HCT116 (cell line): Measurements from ENCODE around the gene CCL28. TPM values are rescaled to one million over a fixed set of nuclear protein-coding genes. Genes with fewer than 3 reads are reported as not detected.

Experiments
- ATAC-seq: fragments of 200-7000 bp; cut with Tn5 transposase; 2 replicates; pipeline ENCODE4 v1.9.1; 2020; ENCODE audit warnings: mild to moderate bottlenecking, moderate library complexity
- BruUV-seq: library from RNA; stranded (reverse); fragments of 400-500 nt; replicated peaks from 2 replicates; lab custom pipeline; 2021; lab: Mats Ljungman, UMichigan
- CTCF ChIA-PET: fragments of 300-600 bp; sonication (Branson Sonifier 250); formaldehyde crosslinking; loops from one replicate; lab custom pipeline; 2021; ENCODE audit warnings: antibody characterized with exemption; lab: Charles Lee
- POLR2A ChIA-PET: fragments of 300-600, 350-600 bp; sonication (Branson Sonifier 250); formaldehyde crosslinking; loops from one replicate; lab custom pipeline; 2021; ENCODE audit warnings: antibody characterized with exemption; lab: Charles Lee
- RAD21 ChIA-PET, 2 experiments: fragments of 300-600 bp; sonication (Branson Sonifier 250); formaldehyde crosslinking; loops; one replicate each; lab custom pipeline; 2023; ENCODE audit warnings: low total read pairs in 2 of 2; ENCODE audit not compliant: uncharacterized antibody in 2 of 2, unreplicated experiment in 2 of 2, low non-redundant PET in 1 of 2; lab: Charles Lee
- DNase-seq: peaks from one replicate; pipeline ENCODE4 v3.0.0-alpha.2; 2010; ENCODE audit warnings: low read depth, low spot score
- H2AFZ ChIP-seq: fragments of 200-600 bp; shearing (Covaris generic), sonication (generic); 2 replicates; pipeline ENCODE4 v1.6.1; 2017; ENCODE audit warnings: low read depth, mixed run types, mixed read lengths, antibody characterized with exemption, low read length; ENCODE audit not compliant: poor library complexity, severe bottlenecking
- H3K27ac ChIP-seq: 2 replicates; pipeline ENCODE4 v1.5.1; 2012; ENCODE audit warnings: low read depth, low read length
- H3K27me3 ChIP-seq: fragments of 200-600 bp; sonication (generic); 2 replicates; pipeline ENCODE4 v1.6.1; 2016; ENCODE audit warnings: mixed run types, low read length, mixed read lengths; ENCODE audit not compliant: insufficient read depth
- H3K36me3 ChIP-seq, 2 experiments: fragments of 200-500 bp in 1 of 2; fragments of 200-600 bp in 1 of 2; sonication (Bioruptor generic) in 1 of 2; sonication (generic) in 1 of 2; 2 replicates each; pipeline versions ENCODE4 v1.5.1 to v1.6.1; 2014 to 2016; ENCODE audit warnings: low read length in 2 of 2, inconsistent platforms in 1 of 2, mixed read lengths in 1 of 2, mixed run types in 1 of 2; ENCODE audit not compliant: insufficient read depth in 2 of 2, control insufficient read depth in 1 of 2
- H3K4me1 ChIP-seq, 2 experiments: fragments of 200-600 bp in 1 of 2; sonication (generic) in 1 of 2; 2 replicates each; pipeline versions ENCODE4 v1.5.1 to v1.6.1; 2012 to 2017; ENCODE audit warnings: low read length in 2 of 2, inconsistent platforms in 1 of 2, mild to moderate bottlenecking in 1 of 2, mixed read lengths in 1 of 2, mixed run types in 1 of 2, moderate library complexity in 1 of 2; ENCODE audit not compliant: insufficient read depth in 2 of 2, control insufficient read depth in 1 of 2
- H3K4me2 ChIP-seq: fragments of 200-600 bp; sonication (generic); 2 replicates; pipeline ENCODE4 v1.6.1; 2017; ENCODE audit warnings: mixed run types, low read length, mixed read lengths
- H3K4me3 ChIP-seq, 2 experiments: fragments of 200-600 bp in 1 of 2; sonication (generic) in 1 of 2; replicated peaks in 1 of 2; 2 replicates each; pipeline ENCODE4 v1.5.1; 2011 to 2016; ENCODE audit warnings: low read length in 2 of 2, control low read depth in 1 of 2, low read depth in 1 of 2, mild to moderate bottlenecking in 1 of 2, mixed read lengths in 1 of 2, mixed run types in 1 of 2
- H3K79me2 ChIP-seq: fragments of 200-600 bp; sonication (generic); 2 replicates; pipeline ENCODE4 v1.6.1; 2017; ENCODE audit warnings: mild to moderate bottlenecking, mixed run types, low read length, moderate library complexity, mixed read lengths; ENCODE audit not compliant: insufficient read depth
- H3K9ac ChIP-seq: fragments of 200-600 bp; sonication (generic); 2 replicates; pipeline ENCODE4 v1.6.1; 2016; ENCODE audit warnings: low read length, mixed read lengths
- H3K9me2 ChIP-seq: fragments of 200-600 bp; sonication (generic), shearing (Covaris generic); 2 replicates; pipeline ENCODE4 v1.6.1; 2017; ENCODE audit warnings: mixed run types, mild to moderate bottlenecking, moderate library complexity; ENCODE audit not compliant: insufficient read depth
- H3K9me3 ChIP-seq, 2 experiments: fragments of 200-500 bp in 1 of 2; fragments of 200-600 bp in 1 of 2; sonication (Bioruptor generic) in 1 of 2; sonication (generic) in 1 of 2; 2 replicates each; pipeline ENCODE4 v1.6.1; 2014 to 2017; ENCODE audit warnings: low read length in 2 of 2, mixed read lengths in 2 of 2, inconsistent platforms in 1 of 2, low read depth in 1 of 2, mild to moderate bottlenecking in 1 of 2, mixed run types in 1 of 2, moderate library complexity in 1 of 2; ENCODE audit not compliant: control insufficient read depth in 1 of 2, insufficient read depth in 1 of 2
- H4K20me1 ChIP-seq: fragments of 200-600 bp; sonication (generic), shearing (Covaris generic); 2 replicates; pipeline ENCODE4 v1.6.1; 2017; ENCODE audit warnings: mixed run types, mild to moderate bottlenecking, moderate library complexity; ENCODE audit not compliant: insufficient read depth
- CBX3 ChIP-seq: IDR thresholded peaks from 2 replicates; pipeline ENCODE4 v1.6.1; 2012; ENCODE audit warnings: low read depth
- CEBPB ChIP-seq: IDR thresholded peaks from 2 replicates; pipeline ENCODE4 v1.6.1; 2012; ENCODE audit warnings: low read depth
- CTCF ChIP-seq, 3 experiments: fragments of 200-600 bp in 1 of 3; sonication (generic) in 1 of 3; IDR thresholded peaks in 2 of 3; conservative IDR thresholded peaks in 1 of 3; 2 replicates each; pipeline ENCODE4 v1.5.1; 2012 to 2017; ENCODE audit warnings: low read depth in 2 of 3, low read length in 2 of 3, antibody characterized with exemption in 1 of 3, borderline replicate concordance in 1 of 3, control low read depth in 1 of 3, mild to moderate bottlenecking in 1 of 3, mixed read lengths in 1 of 3, mixed run types in 1 of 3, moderate library complexity in 1 of 3; ENCODE audit not compliant: insufficient read depth in 1 of 3
- ELF1 ChIP-seq: IDR thresholded peaks from 2 replicates; pipeline ENCODE4 v1.6.1; 2012; ENCODE audit warnings: low read depth, borderline replicate concordance
- EZH2 ChIP-seq: fragments of 200-600 bp; sonication (generic); IDR thresholded peaks from 2 replicates; pipeline ENCODE4 v1.6.1; 2017; ENCODE audit warnings: antibody characterized with exemption, mixed run types
- EZH2phosphoT487 ChIP-seq: fragments of 200-600 bp; IDR thresholded peaks from 2 replicates; pipeline ENCODE4 v1.6.1; 2018; ENCODE audit warnings: antibody characterized with exemption, borderline replicate concordance
- FOSL1 ChIP-seq: IDR thresholded peaks from 2 replicates; pipeline ENCODE4 v1.6.1; 2012; ENCODE audit warnings: low read depth
- JUND ChIP-seq: IDR thresholded peaks from 2 replicates; pipeline ENCODE4 v1.6.1; 2012
- MAX ChIP-seq: IDR thresholded peaks from 2 replicates; pipeline ENCODE4 v1.6.1; 2012
- POLR2A ChIP-seq: IDR thresholded peaks from 2 replicates; pipeline ENCODE4 v1.7.0; 2011; ENCODE audit warnings: borderline replicate concordance; ENCODE audit not compliant: insufficient read depth, insufficient read length; ENCODE audit errors: extremely low read depth
- POLR2AphosphoS5 ChIP-seq: IDR thresholded peaks from 2 replicates; pipeline ENCODE4 v1.6.1; 2011; ENCODE audit warnings: mild to moderate bottlenecking, low read depth, low read length, moderate library complexity
- RAD21 ChIP-seq: IDR thresholded peaks from 2 replicates; pipeline ENCODE4 v1.6.1; 2012; ENCODE audit warnings: low read depth, mild to moderate bottlenecking
- REST ChIP-seq: IDR thresholded peaks from 2 replicates; pipeline ENCODE4 v1.6.1; 2012; ENCODE audit warnings: low read depth
- SIN3A ChIP-seq: IDR thresholded peaks from 2 replicates; pipeline ENCODE4 v1.6.1; 2012; ENCODE audit warnings: low read depth
- SRF ChIP-seq: IDR thresholded peaks from 2 replicates; pipeline ENCODE4 v1.6.1; 2012; ENCODE audit warnings: low read depth
- YY1 ChIP-seq: IDR thresholded peaks from 2 replicates; pipeline ENCODE4 v1.6.1; 2011; ENCODE audit warnings: low read length, low read depth, moderate library complexity, mild to moderate bottlenecking; ENCODE audit not compliant: insufficient replicate concordance; ENCODE audit errors: extremely low read depth
- ZFX ChIP-seq: fragments of 450-650 bp; IDR thresholded peaks from 2 replicates; pipeline ENCODE4 v1.6.1; 2017
- ZNF274 ChIP-seq: fragments of 200-500 bp; sonication (Bioruptor generic); IDR thresholded peaks from 2 replicates; pipeline ENCODE4 v1.6.1; 2014; ENCODE audit warnings: mild to moderate bottlenecking, low read depth, low read length, inconsistent platforms
- intact Hi-C: fragments of 100-400 bp; cut with micrococcal nuclease; formaldehyde crosslinking; loops from 2 replicates; pipeline ENCODE4 v1.10.0; 2022
- total RNA-seq: library from RNA; stranded (reverse); gene quantifications from one replicate; pipeline ENCODE4 v1.2.1, GENCODE V29; 2021; ENCODE audit not compliant: unreplicated experiment

The CCL28 gene
- total RNA-seq, 1 experiment from 2014 or later = 0.25 TPM

- TF ChIP-seq REST (no peak), YY1 (no peak), JUND (peak; percentile 94), RAD21 (no peak), ELF1 (no peak), CTCF (IDR thresholded peaks at IDR 0.05 in 2 of 3, conservative IDR thresholded peaks at IDR 0.05 in 1 of 3; ENCODE audit: borderline replicate concordance in 1 of 3, insufficient read depth in 1 of 3, low read depth in 2 of 3, low read length in 2 of 3) (no peak)
Measured at GRCh38 chr5:43336159-43336558, 76.0 kb downstream of the CCL28 start (continued).

DNA sequence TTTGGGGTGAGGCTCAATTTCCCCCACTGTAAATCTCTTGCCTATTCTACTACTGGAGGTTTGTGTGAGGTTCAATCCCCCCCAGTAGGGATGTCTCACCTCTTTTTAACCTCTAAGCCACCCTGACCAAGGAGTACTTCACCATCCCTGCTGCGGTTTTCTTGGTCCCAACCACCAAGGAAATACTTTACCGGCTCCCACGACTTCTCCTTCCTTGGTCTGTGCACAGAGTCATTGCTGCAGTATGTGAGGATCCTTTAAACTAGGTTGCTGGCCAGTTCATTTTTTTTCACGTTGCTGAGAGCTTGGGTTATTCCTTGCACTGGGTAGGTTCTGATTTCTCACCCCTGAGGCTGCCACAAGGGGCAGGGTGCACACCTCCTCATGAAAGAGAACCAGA, 76.5 kb downstream of the CCL28 start:
- CTCF ChIA-PET = no interaction called here
- peak overlapping the region; percentile 28; the same call in 1 of the 2 replicates for H3K27ac ChIP-seq

More for the DNA sequence above, 76.5 kb downstream of the CCL28 start:
- H3K9me2 ChIP-seq = no peaks in the 10 kb centered on the region
- H2AFZ ChIP-seq = no peak overlapping the region
- DNase-seq (no peak), ATAC-seq (no peak)
- intact Hi-C loops = no loop called here
- RAD21 ChIA-PET = no interaction called here
- BruUV-seq = no TSS peak
- H3K4me1 ChIP-seq = peaks cover 0 to 31% of the 10 kb centered on the region in 2 experiments; a peak in 3 of 4 replicates
- no peaks in the 10 kb centered on the region for H3K36me3 ChIP-seq
- H3K27me3 ChIP-seq = no peaks in the 10 kb centered on the region
- H3K9ac ChIP-seq = no peak overlapping the region
- H3K4me3 ChIP-seq = no peak overlapping the region
- TF ChIP-seq EZH2phosphoT487 (no peak), POLR2A (no peak), SIN3A (no peak), POLR2AphosphoS5 (no peak), ZFX (no peak), ZNF274 (no peak), JUND (no peak), CEBPB (no peak), FOSL1 (no peak), CBX3 (no peak), EZH2 (no peak), SRF (no peak), MAX (no peak), CTCF (IDR thresholded peaks at IDR 0.05 in 2 of 3, conservative IDR thresholded peaks at IDR 0.05 in 1 of 3; ENCODE audit: borderline replicate concordance in 1 of 3, insufficient read depth in 1 of 3, low read depth in 2 of 3, low read length in 2 of 3) (no peak)
- H3K4me2 ChIP-seq = no peak overlapping the region
- no peaks in the 10 kb centered on the region for H3K79me2 ChIP-seq
- H4K20me1 ChIP-seq = no peaks in the 10 kb centered on the region
- POLR2A ChIA-PET = no interaction called here
- H3K9me3 ChIP-seq = peaks cover 3 to 11% of the 10 kb centered on the region in 2 experiments; a peak in 2 of 4 replicates
